Endodermal cell (in vitro differentiated cells): Measurements from ENCODE around the gene NACC1. TPM values are rescaled to one million over a fixed set of nuclear protein-coding genes. Genes with fewer than 3 reads are reported as not detected.

Source experiments
- DNase-seq: peaks from one replicate; pipeline ENCODE4 v3.0.0-alpha.2; 2017
- H3K27ac ChIP-seq: 2 replicates; pipeline ENCODE4 v1.5.1; 2013; ENCODE audit warnings: mild to moderate bottlenecking, low read depth, low read length, moderate library complexity
- H3K27me3 ChIP-seq: 2 replicates; pipeline ENCODE4 v1.6.1; 2013; ENCODE audit warnings: mild to moderate bottlenecking, low read length, moderate library complexity; ENCODE audit not compliant: insufficient read depth, control insufficient read depth, poor library complexity, severe bottlenecking
- H3K36me3 ChIP-seq: 2 replicates; pipeline ENCODE4 v1.7.0; 2013; ENCODE audit warnings: mild to moderate bottlenecking, low read length, moderate library complexity; ENCODE audit not compliant: control insufficient read depth, insufficient read depth
- H3K4me1 ChIP-seq: one replicate; pipeline ENCODE4 v1.7.0; 2013; ENCODE audit warnings: low read length; ENCODE audit not compliant: control insufficient read depth, insufficient read depth
- H3K4me3 ChIP-seq: 2 replicates; pipeline ENCODE4 v1.5.1; 2013; ENCODE audit warnings: mild to moderate bottlenecking, low read length, moderate library complexity
- H3K9ac ChIP-seq: 2 replicates; pipeline ENCODE4 v1.6.1; 2013; ENCODE audit warnings: mild to moderate bottlenecking, low read length, moderate library complexity; ENCODE audit not compliant: poor library complexity, severe bottlenecking; ENCODE audit errors: extremely low read depth
- H3K9me3 ChIP-seq: 2 replicates; pipeline ENCODE4 v1.6.1; 2013; ENCODE audit warnings: mild to moderate bottlenecking, low read length, moderate library complexity; ENCODE audit not compliant: control insufficient read depth
- H3K27ac Mint-ChIP-seq: 2 replicates; pipeline ENCODE4 v1.8.0; 2020; ENCODE audit warnings: mixed read lengths
- H3K27me3 Mint-ChIP-seq: 2 replicates; pipeline ENCODE4 v1.8.0; 2021; ENCODE audit warnings: mild to moderate bottlenecking, mixed read lengths; ENCODE audit not compliant: insufficient read depth
- H3K36me3 Mint-ChIP-seq: 2 replicates; pipeline ENCODE4 v1.8.0; 2020; ENCODE audit warnings: low read depth, mixed read lengths
- H3K4me1 Mint-ChIP-seq: 2 replicates; pipeline ENCODE4 v1.8.0; 2020; ENCODE audit warnings: mixed read lengths
- H3K4me3 Mint-ChIP-seq: 2 replicates; pipeline ENCODE4 v1.8.0; 2020; ENCODE audit warnings: mild to moderate bottlenecking, moderate library complexity, mixed read lengths
- H3K9me3 Mint-ChIP-seq: 2 replicates; pipeline ENCODE4 v1.8.0; 2020; ENCODE audit warnings: mild to moderate bottlenecking, mixed read lengths
- CTCF ChIP-seq: fragments of 200-600 bp; sonication (generic); conservative IDR thresholded peaks from 2 replicates; pipeline ENCODE4 v1.5.0; 2021; ENCODE audit warnings: antibody characterized with exemption, mild to moderate bottlenecking
- WGBS, 2 experiments: methylation state at CpG; one replicate each; pipeline versions ENCODE4 v1.1.5 to v1.1.7; 2013; ENCODE audit warnings: missing lambda C conversion rate in 2 of 2, mixed read lengths in 1 of 2; ENCODE audit not compliant: insufficient coverage in 1 of 2, insufficient read length in 1 of 2; 5-methylcytosine and 5-hydroxymethylcytosine counted together
- total RNA-seq, 2 donors: library from RNA; stranded (reverse); fragmentation: NEBNext Ultra II Directional in 1 of 2; extraction: Animal tissue kit (Norgen Biotek cat#: 25700) in 1 of 2; gene quantifications; 2 replicates in 1 of 2; 3 replicates in 1 of 2; pipeline ENCODE4 v1.2.1, GENCODE V29; 2021

The NACC1 gene
- total RNA-seq, 2 donors from 2014 or later = 164 to 172 TPM

GRCh38 chr19:13102416-13102665 lies 15.7 kb upstream of the NACC1 start:
- H3K9ac ChIP-seq = no peak overlapping the region
- H3K9me3 ChIP-seq = no peaks in the 10 kb centered on the region
- no peak overlapping the region for H3K27ac ChIP-seq
- H3K27me3 ChIP-seq = peaks cover 48% of the 10 kb centered on the region
- H3K36me3 ChIP-seq = no peaks in the 10 kb centered on the region
- Mint-ChIP-seq H3K9me3 (no peaks in the 10 kb centered on the region), H3K4me1 (peaks cover 7% of the 10 kb centered on the region), H3K4me3 (peak overlapping the region; percentile 31), H3K27ac (no peak overlapping the region), H3K36me3 (peaks cover 9% of the 10 kb centered on the region), H3K27me3 (peaks cover 46% of the 10 kb centered on the region)
- 39 to 57% methylated on average over 3 to 7 of the region's 7 CpGs for WGBS, 2 experiments
- no peak for TF ChIP-seq CTCF
- no peaks in the 10 kb centered on the region for H3K4me1 ChIP-seq
- DNase-seq = no peak
- no peak overlapping the region for H3K4me3 ChIP-seq

GRCh38 chr19:13102666-13103580 lies 15.1 kb upstream of the NACC1 start, which contains the start of gene LYL1:
Gene LYL1, minus strand, starts transcription at chr19:13102858. Its CDS starts 1,687 bp downstream, at chr19:13101171.
- Mint-ChIP-seq H3K36me3 (peaks cover 13% of the 10 kb centered on the region), H3K27me3 (peaks cover 41% of the 10 kb centered on the region), H3K4me3 (peak within 1 kb of the TSS; percentile 31), H3K27ac (no peak within 1 kb of the TSS), H3K4me1 (peaks cover 7% of the 10 kb centered on the region), H3K9me3 (no peaks in the 10 kb centered on the region)
- H3K36me3 ChIP-seq = no peaks in the 10 kb centered on the region
- H3K4me1 ChIP-seq = no peaks in the 10 kb centered on the region
- peak; percentile 16 for TF ChIP-seq CTCF
- no peak within 1 kb of the TSS for H3K9ac ChIP-seq
- peak; percentile 90 for DNase-seq
- 12 to 18% methylated on average over 6 to 46 of the region's 47 CpGs for WGBS, 2 experiments
- H3K4me3 ChIP-seq = peak within 1 kb of the TSS; percentile 60
- H3K27me3 ChIP-seq = peaks cover 43% of the 10 kb centered on the region
- H3K27ac ChIP-seq = no peak within 1 kb of the TSS
- H3K9me3 ChIP-seq = no peaks in the 10 kb centered on the region

DNA sequence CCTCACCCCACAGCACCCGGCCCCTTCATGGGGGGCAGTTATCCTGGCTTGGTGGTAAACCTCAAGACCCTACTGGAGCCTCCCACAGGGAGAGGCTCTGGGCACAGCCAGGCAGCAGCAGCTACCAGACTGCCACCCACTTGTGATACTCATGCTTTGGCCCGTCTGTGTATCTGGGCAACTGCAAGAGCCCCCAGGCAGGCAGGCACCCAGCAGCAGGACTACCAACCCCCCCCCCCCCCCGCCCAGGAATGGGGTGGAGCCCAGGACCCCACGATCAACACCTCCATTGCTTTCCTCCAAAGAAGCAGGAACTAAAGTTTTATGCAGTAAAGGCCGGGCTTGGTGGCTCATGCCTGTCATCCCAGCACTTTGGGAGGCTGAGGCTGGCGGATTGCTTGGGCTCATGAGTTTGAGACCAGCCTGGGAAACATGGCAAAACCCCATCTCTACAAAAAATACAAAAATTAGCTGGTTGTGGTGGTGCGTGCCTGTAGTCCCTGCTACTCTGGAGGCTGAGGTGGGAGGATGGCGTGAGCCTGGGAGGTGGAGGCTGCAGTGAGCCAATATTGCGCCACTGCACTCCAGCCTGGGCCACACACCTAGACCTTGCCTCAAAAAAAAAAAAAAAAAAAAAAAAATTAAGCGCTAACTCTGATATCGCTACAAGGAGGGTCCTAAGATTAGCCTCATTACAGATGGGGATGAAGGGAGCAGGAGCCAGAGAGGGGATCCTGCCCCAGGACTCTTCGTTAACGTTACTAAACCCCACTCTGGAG lies 14.3 kb upstream of the NACC1 start:
- H3K36me3 ChIP-seq = no peaks in the 10 kb centered on the region
- Mint-ChIP-seq H3K4me1 (peaks cover 7% of the 10 kb centered on the region), H3K4me3 (no peak overlapping the region), H3K9me3 (no peaks in the 10 kb centered on the region), H3K27ac (no peak overlapping the region), H3K36me3 (peaks cover 13% of the 10 kb centered on the region), H3K27me3 (peaks cover 33% of the 10 kb centered on the region)
- no peaks in the 10 kb centered on the region for H3K4me1 ChIP-seq
- H3K4me3 ChIP-seq = no peak overlapping the region
- no peak for DNase-seq
- no peak overlapping the region for H3K9ac ChIP-seq
- no peak for TF ChIP-seq CTCF
- H3K27ac ChIP-seq = no peak overlapping the region
- no peaks in the 10 kb centered on the region for H3K9me3 ChIP-seq
- peaks cover 35% of the 10 kb centered on the region for H3K27me3 ChIP-seq
- 93 to 95% methylated on average over 3 to 12 of the region's 13 CpGs for WGBS, 2 experiments
